Measurements from ENCODE around the gene PCDHA10.
"Not testable (repeated sequence)": the region's sequence is repeated elsewhere in the genome, so short reads cannot be mapped to it uniquely, and the experiment has no call there.

Gene PCDHA10, protein sequence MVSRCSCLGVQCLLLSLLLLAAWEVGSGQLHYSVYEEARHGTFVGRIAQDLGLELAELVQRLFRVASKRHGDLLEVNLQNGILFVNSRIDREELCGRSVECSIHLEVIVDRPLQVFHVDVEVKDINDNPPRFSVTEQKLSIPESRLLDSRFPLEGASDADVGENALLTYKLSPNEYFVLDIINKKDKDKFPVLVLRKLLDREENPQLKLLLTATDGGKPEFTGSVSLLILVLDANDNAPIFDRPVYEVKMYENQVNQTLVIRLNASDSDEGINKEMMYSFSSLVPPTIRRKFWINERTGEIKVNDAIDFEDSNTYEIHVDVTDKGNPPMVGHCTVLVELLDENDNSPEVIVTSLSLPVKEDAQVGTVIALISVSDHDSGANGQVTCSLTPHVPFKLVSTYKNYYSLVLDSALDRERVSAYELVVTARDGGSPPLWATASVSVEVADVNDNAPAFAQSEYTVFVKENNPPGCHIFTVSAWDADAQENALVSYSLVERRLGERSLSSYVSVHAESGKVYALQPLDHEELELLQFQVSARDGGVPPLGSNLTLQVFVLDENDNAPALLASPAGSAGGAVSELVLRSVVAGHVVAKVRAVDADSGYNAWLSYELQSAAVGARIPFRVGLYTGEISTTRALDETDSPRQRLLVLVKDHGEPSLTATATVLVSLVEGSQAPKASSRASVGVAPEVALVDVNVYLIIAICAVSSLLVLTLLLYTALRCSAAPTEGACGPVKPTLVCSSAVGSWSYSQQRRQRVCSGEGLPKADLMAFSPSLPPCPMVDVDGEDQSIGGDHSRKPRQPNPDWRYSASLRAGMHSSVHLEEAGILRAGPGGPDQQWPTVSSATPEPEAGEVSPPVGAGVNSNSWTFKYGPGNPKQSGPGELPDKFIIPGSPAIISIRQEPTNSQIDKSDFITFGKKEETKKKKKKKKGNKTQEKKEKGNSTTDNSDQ

DNA sequence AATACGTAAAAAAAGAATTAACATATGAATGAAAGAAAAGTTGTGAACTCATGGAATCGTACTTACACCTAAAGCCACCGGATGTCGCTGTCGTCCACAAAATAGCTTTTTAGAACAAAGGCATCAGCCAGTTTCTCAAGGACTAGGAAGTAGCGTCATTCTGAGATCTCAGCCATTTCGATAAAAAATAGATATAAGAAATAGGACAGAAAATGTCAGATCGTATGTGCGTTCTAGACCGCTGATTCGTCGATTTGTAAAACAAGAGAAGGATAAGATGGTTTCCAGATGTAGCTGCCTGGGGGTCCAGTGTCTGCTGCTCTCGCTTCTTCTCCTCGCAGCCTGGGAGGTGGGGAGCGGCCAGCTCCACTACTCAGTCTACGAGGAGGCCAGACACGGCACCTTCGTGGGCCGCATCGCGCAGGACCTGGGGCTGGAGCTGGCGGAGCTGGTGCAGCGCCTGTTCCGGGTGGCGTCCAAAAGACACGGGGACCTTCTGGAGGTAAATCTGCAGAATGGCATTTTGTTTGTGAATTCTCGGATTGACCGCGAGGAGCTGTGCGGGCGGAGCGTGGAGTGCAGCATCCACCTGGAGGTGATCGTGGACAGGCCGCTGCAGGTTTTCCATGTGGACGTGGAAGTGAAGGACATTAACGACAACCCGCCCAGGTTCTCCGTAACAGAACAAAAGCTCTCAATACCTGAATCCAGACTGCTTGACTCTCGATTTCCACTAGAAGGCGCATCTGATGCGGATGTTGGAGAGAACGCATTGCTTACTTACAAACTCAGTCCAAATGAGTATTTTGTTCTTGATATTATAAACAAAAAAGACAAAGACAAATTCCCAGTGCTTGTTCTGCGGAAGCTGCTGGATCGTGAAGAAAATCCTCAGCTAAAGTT is at the start of gene PCDHA10:
PCDHA10 (plus strand) TSS at position 126 of the 903 bp plus-strand sequence; CDS start at position 278, 152 bp downstream.
- DNase-seq, result no peak

DNA sequence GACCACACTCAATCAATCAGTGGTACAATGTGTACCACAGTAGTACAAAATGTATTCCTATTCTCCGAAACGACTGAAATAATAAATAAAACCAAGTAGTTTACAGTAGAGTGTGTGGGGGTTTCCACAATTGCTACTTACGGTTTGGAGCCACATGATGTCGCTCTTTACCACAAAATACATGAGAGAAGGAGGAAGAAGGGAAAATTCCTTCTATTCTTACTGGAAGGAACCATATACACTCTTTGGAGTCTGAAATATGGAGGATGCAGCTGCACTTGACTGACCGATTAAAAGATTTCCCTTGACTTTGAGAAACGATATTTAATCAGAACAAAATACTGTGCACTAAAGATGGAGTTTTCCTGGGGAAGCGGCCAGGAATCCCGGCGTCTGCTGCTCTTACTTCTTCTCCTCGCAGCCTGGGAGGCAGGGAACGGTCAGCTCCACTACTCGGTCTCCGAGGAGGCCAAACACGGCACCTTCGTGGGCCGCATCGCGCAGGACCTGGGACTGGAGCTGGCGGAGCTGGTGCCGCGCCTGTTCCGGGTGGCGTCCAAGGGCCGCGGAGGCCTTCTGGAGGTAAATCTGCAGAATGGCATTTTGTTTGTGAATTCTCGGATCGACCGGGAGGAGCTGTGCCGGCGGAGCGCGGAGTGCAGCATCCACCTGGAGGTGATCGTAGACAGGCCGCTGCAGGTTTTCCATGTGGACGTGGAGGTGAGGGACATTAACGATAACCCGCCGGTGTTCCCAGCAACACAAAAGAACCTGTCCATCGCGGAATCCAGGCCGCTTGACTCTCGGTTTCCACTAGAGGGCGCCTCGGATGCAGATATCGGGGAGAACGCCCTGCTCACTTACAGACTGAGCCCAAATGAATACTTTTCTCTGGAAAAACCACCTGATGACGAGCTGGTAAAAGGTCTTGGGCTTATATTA is 48.6 kb upstream of the PCDHA10 start, which contains the start of gene PCDHA4:
PCDHA4 (plus strand) TSS at position 235 of the 942 bp plus-strand sequence.
- peak; percentile 33 for DNase-seq

DNA sequence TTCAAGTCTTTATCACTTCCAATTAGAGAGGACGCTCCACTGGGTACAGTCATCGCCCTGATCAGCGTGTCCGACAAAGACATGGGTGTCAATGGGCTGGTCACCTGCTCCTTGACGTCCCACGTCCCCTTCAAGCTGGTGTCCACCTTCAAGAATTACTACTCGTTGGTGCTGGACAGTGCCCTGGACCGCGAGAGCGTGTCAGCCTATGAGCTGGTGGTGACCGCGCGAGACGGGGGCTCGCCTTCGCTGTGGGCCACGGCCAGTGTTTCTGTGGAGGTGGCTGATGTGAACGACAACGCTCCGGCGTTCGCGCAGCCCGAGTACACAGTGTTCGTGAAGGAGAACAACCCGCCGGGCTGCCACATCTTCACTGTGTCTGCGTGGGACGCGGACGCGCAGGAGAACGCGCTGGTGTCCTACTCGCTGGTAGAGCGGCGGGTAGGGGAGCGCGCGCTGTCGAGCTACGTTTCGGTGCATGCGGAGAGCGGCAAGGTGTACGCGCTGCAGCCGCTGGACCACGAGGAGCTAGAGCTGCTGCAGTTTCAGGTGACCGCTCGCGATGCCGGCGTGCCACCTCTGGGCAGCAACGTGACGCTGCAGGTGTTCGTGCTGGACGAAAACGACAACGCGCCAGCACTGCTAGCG is 47.3 kb upstream of the PCDHA10 start:
- not testable (repeated sequence) for DNase-seq

DNA sequence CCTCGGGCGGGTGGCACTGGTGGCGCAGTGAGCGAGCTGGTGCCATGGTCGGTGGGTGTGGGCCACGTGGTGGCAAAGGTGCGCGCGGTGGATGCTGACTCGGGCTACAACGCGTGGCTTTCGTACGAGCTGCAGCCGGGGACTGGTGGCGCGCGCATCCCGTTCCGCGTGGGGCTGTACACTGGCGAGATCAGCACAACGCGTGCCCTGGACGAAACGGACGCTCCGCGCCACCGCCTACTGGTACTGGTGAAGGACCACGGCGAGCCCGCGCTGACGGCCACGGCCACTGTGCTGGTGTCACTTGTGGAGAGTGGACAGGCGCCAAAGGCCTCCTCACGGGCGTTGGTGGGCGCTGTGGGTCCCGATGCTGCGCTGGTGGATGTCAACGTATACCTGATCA is 46.8 kb upstream of the PCDHA10 start:
- no peak for DNase-seq

DNA sequence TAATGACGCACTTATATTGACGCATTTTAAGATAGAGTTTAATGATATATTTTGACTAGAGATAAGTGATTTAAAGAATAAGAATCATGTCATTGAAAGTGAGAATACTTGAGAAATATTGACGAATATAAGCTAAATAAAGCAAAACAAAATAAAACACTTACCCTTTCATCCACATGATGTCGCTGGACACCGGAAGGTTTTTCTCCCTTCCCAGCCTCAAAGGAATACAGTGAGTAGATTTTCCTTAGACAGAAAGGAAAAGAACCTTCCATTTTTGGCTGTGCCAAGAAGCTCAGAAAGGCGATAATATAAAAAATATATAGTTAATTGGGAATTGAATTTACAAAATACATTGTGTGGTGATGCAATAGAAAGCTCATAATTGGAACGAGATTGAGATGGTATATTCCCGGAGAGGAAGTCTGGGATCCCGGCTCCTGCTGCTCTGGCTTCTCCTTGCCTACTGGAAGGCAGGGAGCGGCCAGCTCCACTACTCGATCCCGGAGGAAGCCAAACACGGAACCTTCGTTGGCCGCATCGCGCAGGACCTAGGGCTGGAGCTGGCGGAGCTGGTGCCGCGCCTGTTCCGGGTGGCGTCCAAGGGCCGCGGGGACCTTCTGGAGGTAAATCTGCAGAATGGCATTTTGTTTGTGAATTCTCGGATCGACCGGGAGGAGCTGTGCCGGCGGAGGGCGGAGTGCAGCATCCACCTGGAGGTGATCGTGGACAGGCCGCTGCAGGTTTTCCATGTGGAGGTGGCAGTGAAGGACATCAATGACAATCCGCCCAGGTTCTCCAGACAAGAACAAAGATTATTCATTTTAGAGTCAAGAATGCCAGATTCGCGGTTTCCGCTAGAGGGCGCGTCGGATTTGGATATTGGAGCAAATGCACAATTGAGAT is 34.1 kb upstream of the PCDHA10 start, which contains the start of gene PCDHA5:
PCDHA5 (plus strand) TSS at position 239 of the 906 bp plus-strand sequence.
- DNase-seq, result peak; percentile 22

DNA sequence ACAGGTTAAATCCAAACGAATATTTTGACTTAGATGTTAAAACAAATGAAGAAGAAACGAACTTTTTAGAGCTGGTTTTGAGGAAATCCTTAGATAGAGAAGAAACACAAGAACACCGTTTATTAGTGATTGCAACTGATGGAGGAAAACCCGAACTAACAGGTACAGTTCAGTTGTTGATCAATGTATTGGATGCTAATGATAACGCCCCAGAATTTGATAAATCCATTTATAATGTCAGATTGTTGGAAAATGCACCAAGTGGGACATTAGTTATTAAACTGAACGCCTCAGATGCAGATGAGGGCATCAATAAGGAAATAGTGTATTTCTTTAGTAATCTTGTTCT is 33.4 kb upstream of the PCDHA10 start:
- DNase-seq, result no peak

DNA sequence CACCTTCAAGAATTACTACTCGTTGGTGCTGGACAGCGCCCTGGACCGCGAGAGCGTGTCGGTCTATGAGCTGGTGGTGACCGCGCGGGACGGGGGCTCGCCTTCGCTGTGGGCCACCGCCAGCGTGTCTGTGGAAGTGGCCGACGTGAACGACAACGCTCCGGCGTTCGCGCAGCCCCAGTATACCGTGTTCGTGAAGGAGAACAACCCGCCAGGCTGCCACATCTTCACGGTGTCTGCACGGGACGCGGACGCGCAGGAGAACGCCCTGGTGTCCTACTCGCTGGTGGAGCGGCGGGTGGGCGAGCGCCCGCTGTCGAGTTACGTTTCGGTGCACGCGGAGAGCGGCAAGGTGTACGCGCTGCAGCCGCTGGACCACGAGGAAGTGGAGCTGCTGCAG is 32.7 kb upstream of the PCDHA10 start:
- not testable (repeated sequence) for DNase-seq

DNA sequence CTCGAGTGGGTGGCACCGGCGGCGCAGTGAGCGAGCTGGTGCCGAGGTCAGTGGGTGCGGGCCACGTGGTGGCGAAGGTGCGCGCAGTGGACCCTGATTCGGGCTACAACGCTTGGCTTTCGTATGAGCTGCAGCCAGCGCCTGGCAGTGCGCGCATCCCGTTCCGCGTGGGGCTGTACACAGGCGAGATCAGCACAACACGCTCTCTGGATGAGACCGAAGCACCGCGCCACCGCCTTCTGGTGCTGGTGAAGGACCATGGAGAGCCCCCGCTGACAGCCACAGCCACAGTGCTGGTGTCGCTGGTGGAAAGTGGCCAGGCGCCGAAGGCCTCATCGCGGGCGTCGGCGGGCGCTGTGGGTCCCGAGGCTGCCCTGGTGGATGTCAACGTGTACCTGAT is 32.2 kb upstream of the PCDHA10 start:
- no peak for DNase-seq

DNA sequence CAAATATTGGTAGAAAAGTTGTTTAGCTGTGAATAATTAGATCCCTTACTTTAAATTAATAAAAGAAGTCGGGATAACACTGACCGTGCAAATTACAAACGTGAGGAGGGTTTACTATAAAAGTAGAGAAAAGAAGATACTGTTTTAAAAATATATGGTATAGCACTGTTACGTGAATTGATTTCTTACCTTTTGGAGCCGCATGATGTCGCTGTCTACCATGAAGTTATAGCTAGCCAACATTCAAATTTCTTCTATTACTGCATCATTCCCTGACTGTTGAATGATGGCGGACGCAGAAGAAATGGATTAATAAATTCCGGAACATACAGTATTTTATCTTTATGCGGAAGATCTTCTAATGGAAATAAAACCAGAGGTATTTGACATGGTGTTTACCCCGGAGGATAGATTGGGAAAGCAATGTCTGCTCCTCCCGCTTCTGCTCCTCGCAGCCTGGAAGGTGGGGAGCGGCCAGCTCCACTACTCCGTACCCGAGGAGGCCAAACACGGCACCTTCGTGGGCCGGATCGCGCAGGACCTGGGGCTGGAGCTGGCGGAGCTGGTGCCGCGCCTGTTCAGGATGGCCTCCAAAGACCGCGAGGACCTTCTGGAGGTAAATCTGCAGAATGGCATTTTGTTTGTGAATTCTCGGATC is 27.9 kb upstream of the PCDHA10 start, which contains the start of gene PCDHA6:
PCDHA6 (plus strand) TSS at position 257 of the 658 bp plus-strand sequence; CDS start at position 389, 132 bp downstream.
- DNase-seq, result no peak

DNA sequence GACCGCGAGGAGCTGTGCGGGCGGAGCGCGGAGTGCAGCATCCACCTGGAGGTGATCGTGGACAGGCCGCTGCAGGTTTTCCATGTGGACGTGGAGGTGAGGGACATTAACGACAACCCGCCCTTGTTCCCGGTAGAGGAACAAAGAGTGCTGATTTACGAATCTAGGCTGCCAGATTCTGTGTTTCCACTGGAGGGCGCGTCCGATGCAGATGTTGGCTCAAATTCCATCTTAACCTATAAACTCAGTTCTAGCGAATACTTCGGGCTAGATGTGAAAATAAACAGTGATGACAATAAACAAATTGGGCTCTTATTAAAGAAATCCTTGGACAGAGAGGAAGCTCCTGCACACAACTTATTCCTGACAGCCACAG is 27.3 kb upstream of the PCDHA10 start:
- DNase-seq, result no peak

DNA sequence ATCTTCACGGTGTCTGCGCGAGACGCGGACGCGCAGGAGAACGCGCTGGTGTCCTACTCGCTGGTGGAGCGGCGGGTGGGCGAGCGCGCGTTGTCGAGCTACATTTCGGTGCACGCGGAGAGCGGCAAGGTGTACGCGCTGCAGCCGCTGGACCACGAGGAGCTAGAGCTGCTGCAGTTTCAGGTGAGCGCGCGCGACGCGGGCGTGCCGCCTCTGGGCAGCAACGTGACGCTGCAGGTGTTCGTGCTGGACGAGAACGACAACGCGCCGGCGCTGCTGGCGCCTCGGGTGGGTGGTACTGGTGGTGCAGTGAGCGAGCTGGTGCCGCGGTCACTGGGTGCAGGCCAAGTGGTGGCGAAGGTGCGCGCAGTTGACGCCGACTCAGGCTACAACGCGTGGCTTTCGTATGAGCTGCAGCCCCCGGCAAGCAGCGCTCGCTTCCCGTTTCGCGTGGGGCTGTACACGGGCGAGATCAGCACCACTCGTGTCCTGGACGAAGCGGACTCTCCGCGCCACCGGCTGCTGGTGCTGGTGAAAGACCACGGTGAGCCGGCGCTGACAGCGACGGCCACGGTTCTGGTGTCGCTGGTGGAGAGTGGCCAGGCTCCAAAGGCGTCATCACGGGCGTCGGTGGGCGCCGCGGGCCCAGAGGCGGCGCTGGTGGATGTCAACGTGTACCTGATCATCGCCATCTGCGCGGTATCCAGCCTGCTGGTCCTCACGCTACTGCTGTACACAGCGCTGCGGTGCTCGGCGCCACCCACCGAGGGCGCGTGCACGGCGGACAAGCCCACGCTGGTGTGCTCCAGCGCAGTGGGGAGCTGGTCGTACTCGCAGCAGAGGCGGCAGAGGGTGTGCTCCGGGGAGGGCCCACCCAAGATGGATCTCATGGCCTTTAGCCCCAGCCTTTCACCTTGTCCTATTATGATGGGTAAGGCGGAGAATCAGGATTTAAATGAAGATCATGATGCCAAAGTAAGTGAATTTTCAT is 25.9 kb upstream of the PCDHA10 start:
- DNase-seq, result not testable (repeated sequence)

DNA sequence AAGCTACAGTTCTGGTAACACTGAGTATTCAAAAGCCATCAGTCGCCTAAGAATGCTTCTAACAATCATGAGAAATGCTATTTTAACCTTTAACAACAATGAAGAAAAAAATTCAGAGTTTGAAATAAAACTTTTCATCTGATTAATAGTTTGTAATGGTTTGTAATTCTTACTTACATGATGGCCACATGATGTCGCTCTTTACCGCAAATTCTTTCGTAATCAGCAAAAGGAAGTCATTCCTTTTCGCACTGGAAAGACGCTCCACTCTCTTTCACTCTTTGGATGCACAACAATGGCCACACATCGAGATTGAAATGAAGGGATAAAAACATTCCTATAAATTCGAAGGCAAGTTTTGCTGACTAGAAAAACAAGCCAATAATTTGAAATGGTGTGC is 21.7 kb upstream of the PCDHA10 start, which contains the start of gene PCDHA7:
PCDHA7 (plus strand) TSS at position 277 of the 400 bp plus-strand sequence; CDS start at position 392, 115 bp downstream.
- DNase-seq, result no peak

DNA sequence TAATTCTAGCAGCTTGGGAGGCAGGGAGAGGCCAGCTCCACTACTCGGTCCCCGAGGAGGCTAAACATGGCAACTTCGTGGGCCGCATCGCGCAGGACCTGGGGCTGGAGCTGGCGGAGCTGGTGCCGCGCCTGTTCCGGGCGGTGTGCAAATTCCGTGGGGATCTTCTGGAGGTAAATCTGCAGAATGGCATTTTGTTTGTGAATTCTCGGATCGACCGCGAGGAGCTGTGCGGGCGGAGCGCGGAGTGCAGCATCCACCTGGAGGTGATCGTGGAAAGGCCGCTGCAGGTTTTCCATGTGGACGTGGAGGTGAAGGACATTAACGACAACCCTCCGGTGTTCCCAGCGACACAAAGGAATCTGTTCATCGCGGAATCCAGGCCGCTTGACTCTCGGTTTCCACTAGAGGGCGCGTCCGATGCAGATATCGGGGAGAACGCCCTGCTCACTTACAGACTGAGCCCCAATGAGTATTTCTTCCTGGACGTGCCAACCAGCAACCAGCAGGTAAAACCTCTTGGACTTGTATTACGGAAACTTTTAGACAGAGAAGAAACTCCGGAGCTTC is 21.2 kb upstream of the PCDHA10 start:
- DNase-seq, result not testable (repeated sequence)

DNA sequence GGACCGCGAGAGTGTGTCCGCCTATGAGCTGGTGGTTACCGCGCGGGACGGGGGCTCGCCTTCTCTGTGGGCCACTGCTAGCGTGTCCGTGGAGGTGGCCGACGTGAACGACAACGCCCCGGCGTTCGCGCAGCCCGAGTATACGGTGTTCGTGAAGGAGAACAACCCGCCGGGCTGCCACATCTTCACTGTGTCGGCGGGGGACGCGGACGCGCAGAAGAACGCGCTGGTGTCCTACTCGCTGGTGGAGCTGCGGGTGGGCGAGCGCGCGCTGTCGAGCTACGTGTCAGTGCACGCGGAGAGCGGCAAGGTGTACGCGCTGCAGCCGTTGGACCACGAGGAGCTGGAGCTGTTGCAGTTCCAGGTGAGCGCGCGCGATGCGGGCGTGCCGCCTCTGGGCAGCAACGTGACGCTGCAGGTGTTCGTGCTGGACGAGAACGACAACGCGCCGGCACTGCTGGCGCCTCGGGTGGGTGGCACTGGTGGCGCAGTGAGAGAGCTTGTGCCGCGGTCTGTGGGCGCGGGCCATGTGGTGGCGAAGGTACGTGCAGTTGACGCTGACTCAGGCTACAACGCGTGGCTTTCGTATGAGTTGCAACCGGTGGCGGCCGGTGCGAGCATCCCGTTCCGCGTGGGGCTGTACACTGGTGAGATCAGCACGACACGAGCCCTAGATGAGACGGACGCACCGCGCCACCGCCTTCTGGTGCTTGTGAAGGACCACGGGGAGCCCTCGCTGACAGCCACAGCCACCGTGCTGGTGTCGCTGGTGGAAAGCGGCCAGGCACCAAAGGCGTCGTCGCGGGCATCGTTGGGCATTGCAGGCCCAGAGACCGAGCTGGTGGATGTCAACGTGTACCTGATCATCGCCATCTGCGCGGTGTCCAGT is 19.8 kb upstream of the PCDHA10 start:
- no peak for DNase-seq

DNA sequence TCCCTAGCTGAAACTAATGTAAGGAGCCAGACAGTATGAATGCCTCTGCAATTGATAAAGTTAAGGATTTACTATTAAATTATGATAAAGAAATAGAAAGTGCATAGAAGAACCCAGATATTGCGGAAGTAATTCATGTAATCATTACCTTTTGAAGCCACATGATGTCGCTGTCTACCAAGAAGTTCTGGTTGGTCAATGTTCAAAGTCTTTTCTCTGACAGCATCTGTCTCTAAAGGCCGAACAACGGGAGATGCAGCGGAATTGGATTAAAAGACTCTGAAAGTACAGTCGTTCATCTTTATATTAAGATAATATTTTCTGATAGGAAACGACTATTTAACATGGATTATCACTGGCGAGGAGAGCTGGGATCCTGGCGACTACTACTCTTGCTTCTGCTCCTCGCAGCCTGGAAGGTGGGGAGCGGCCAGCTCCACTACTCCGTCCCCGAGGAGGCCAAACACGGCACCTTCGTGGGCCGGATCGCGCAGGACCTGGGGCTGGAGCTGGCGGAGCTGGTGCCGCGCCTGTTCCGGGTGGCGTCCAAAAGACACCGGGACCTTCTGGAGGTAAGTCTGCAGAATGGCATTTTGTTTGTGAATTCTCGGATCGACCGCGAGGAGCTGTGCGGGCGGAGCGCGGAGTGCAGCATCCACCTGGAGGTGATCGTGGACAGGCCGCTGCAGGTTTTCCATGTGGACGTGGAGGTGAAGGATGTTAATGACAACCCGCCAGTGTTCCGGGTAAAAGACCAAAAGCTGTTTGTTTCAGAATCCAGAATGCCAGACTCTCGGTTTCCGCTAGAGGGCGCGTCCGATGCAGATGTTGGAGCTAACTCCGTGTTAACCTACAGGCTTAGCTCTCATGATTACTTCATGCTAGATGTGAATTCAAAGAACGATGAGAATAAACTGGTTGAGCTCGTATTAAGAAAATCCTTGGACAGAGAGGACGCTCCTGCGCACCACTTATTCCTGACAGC is 14.4 kb upstream of the PCDHA10 start, which contains the start of gene PCDHA8:
PCDHA8 (plus strand) TSS at position 210 of the 985 bp plus-strand sequence; CDS start at position 345, 135 bp downstream.
- DNase-seq, result peak; percentile 15

Measured in activated CD4-positive, alpha-beta T cell treated with anti-CD3 and anti-CD28 coated beads, Interleukin-2, Interleukin-6, amounts not matched to agents 100 ng/mL and 50 ng/mL, durations not matched to agents 16 hours and 8 hours (primary cell).